HCT116 (cell line): ENCODE data around the gene ATP5F1D. TPM values are rescaled to one million over a fixed set of nuclear protein-coding genes. Genes with fewer than 3 reads are reported as not detected.

ENCODE experiments used
- ATAC-seq: fragments of 200-7000 bp; cut with Tn5 transposase; 2 replicates; pipeline ENCODE4 v1.9.1; 2020; ENCODE audit warnings: mild to moderate bottlenecking, moderate library complexity
- BruUV-seq: library from RNA; stranded (reverse); fragments of 400-500 nt; replicated peaks from 2 replicates; lab custom pipeline; 2021; lab: Mats Ljungman, UMichigan
- CTCF ChIA-PET: fragments of 300-600 bp; sonication (Branson Sonifier 250); formaldehyde crosslinking; loops from one replicate; lab custom pipeline; 2021; ENCODE audit warnings: antibody characterized with exemption; lab: Charles Lee
- POLR2A ChIA-PET: fragments of 300-600, 350-600 bp; sonication (Branson Sonifier 250); formaldehyde crosslinking; loops from one replicate; lab custom pipeline; 2021; ENCODE audit warnings: antibody characterized with exemption; lab: Charles Lee
- RAD21 ChIA-PET, 2 experiments: fragments of 300-600 bp; sonication (Branson Sonifier 250); formaldehyde crosslinking; loops; one replicate each; lab custom pipeline; 2023; ENCODE audit warnings: low total read pairs in 2 of 2; ENCODE audit not compliant: uncharacterized antibody in 2 of 2, unreplicated experiment in 2 of 2, low non-redundant PET in 1 of 2; lab: Charles Lee
- DNase-seq: peaks from one replicate; pipeline ENCODE4 v3.0.0-alpha.2; 2010; ENCODE audit warnings: low read depth, low spot score
- H2AFZ ChIP-seq: fragments of 200-600 bp; shearing (Covaris generic), sonication (generic); 2 replicates; pipeline ENCODE4 v1.6.1; 2017; ENCODE audit warnings: low read depth, mixed run types, mixed read lengths, antibody characterized with exemption, low read length; ENCODE audit not compliant: poor library complexity, severe bottlenecking
- H3K27ac ChIP-seq: 2 replicates; pipeline ENCODE4 v1.5.1; 2012; ENCODE audit warnings: low read depth, low read length
- H3K27me3 ChIP-seq: fragments of 200-600 bp; sonication (generic); 2 replicates; pipeline ENCODE4 v1.6.1; 2016; ENCODE audit warnings: mixed run types, low read length, mixed read lengths; ENCODE audit not compliant: insufficient read depth
- H3K36me3 ChIP-seq, 2 experiments: fragments of 200-500 bp in 1 of 2; fragments of 200-600 bp in 1 of 2; sonication (Bioruptor generic) in 1 of 2; sonication (generic) in 1 of 2; 2 replicates each; pipeline versions ENCODE4 v1.5.1 to v1.6.1; 2014 to 2016; ENCODE audit warnings: low read length in 2 of 2, inconsistent platforms in 1 of 2, mixed read lengths in 1 of 2, mixed run types in 1 of 2; ENCODE audit not compliant: insufficient read depth in 2 of 2, control insufficient read depth in 1 of 2
- H3K4me1 ChIP-seq, 2 experiments: fragments of 200-600 bp in 1 of 2; sonication (generic) in 1 of 2; 2 replicates each; pipeline versions ENCODE4 v1.5.1 to v1.6.1; 2012 to 2017; ENCODE audit warnings: low read length in 2 of 2, inconsistent platforms in 1 of 2, mild to moderate bottlenecking in 1 of 2, mixed read lengths in 1 of 2, mixed run types in 1 of 2, moderate library complexity in 1 of 2; ENCODE audit not compliant: insufficient read depth in 2 of 2, control insufficient read depth in 1 of 2
- H3K4me2 ChIP-seq: fragments of 200-600 bp; sonication (generic); 2 replicates; pipeline ENCODE4 v1.6.1; 2017; ENCODE audit warnings: mixed run types, low read length, mixed read lengths
- H3K4me3 ChIP-seq, 2 experiments: fragments of 200-600 bp in 1 of 2; sonication (generic) in 1 of 2; replicated peaks in 1 of 2; 2 replicates each; pipeline ENCODE4 v1.5.1; 2011 to 2016; ENCODE audit warnings: low read length in 2 of 2, control low read depth in 1 of 2, low read depth in 1 of 2, mild to moderate bottlenecking in 1 of 2, mixed read lengths in 1 of 2, mixed run types in 1 of 2
- H3K79me2 ChIP-seq: fragments of 200-600 bp; sonication (generic); 2 replicates; pipeline ENCODE4 v1.6.1; 2017; ENCODE audit warnings: mild to moderate bottlenecking, mixed run types, low read length, moderate library complexity, mixed read lengths; ENCODE audit not compliant: insufficient read depth
- H3K9ac ChIP-seq: fragments of 200-600 bp; sonication (generic); 2 replicates; pipeline ENCODE4 v1.6.1; 2016; ENCODE audit warnings: low read length, mixed read lengths
- H3K9me2 ChIP-seq: fragments of 200-600 bp; sonication (generic), shearing (Covaris generic); 2 replicates; pipeline ENCODE4 v1.6.1; 2017; ENCODE audit warnings: mixed run types, mild to moderate bottlenecking, moderate library complexity; ENCODE audit not compliant: insufficient read depth
- H3K9me3 ChIP-seq, 2 experiments: fragments of 200-500 bp in 1 of 2; fragments of 200-600 bp in 1 of 2; sonication (Bioruptor generic) in 1 of 2; sonication (generic) in 1 of 2; 2 replicates each; pipeline ENCODE4 v1.6.1; 2014 to 2017; ENCODE audit warnings: low read length in 2 of 2, mixed read lengths in 2 of 2, inconsistent platforms in 1 of 2, low read depth in 1 of 2, mild to moderate bottlenecking in 1 of 2, mixed run types in 1 of 2, moderate library complexity in 1 of 2; ENCODE audit not compliant: control insufficient read depth in 1 of 2, insufficient read depth in 1 of 2
- H4K20me1 ChIP-seq: fragments of 200-600 bp; sonication (generic), shearing (Covaris generic); 2 replicates; pipeline ENCODE4 v1.6.1; 2017; ENCODE audit warnings: mixed run types, mild to moderate bottlenecking, moderate library complexity; ENCODE audit not compliant: insufficient read depth
- CBX3 ChIP-seq: IDR thresholded peaks from 2 replicates; pipeline ENCODE4 v1.6.1; 2012; ENCODE audit warnings: low read depth
- CEBPB ChIP-seq: IDR thresholded peaks from 2 replicates; pipeline ENCODE4 v1.6.1; 2012; ENCODE audit warnings: low read depth
- ELF1 ChIP-seq: IDR thresholded peaks from 2 replicates; pipeline ENCODE4 v1.6.1; 2012; ENCODE audit warnings: low read depth, borderline replicate concordance
- EZH2 ChIP-seq: fragments of 200-600 bp; sonication (generic); IDR thresholded peaks from 2 replicates; pipeline ENCODE4 v1.6.1; 2017; ENCODE audit warnings: antibody characterized with exemption, mixed run types
- EZH2phosphoT487 ChIP-seq: fragments of 200-600 bp; IDR thresholded peaks from 2 replicates; pipeline ENCODE4 v1.6.1; 2018; ENCODE audit warnings: antibody characterized with exemption, borderline replicate concordance
- FOSL1 ChIP-seq: IDR thresholded peaks from 2 replicates; pipeline ENCODE4 v1.6.1; 2012; ENCODE audit warnings: low read depth
- JUND ChIP-seq: IDR thresholded peaks from 2 replicates; pipeline ENCODE4 v1.6.1; 2012
- POLR2A ChIP-seq: IDR thresholded peaks from 2 replicates; pipeline ENCODE4 v1.7.0; 2011; ENCODE audit warnings: borderline replicate concordance; ENCODE audit not compliant: insufficient read depth, insufficient read length; ENCODE audit errors: extremely low read depth
- POLR2AphosphoS5 ChIP-seq: IDR thresholded peaks from 2 replicates; pipeline ENCODE4 v1.6.1; 2011; ENCODE audit warnings: mild to moderate bottlenecking, low read depth, low read length, moderate library complexity
- SP1 ChIP-seq: IDR thresholded peaks from 2 replicates; pipeline ENCODE4 v1.6.1; 2012; ENCODE audit warnings: low read depth
- SRF ChIP-seq: IDR thresholded peaks from 2 replicates; pipeline ENCODE4 v1.6.1; 2012; ENCODE audit warnings: low read depth
- TCF7L2 ChIP-seq: IDR thresholded peaks from 2 replicates; pipeline ENCODE4 v1.7.0; 2011; ENCODE audit warnings: borderline replicate concordance, inconsistent platforms; ENCODE audit not compliant: insufficient read depth, insufficient read length; ENCODE audit errors: extremely low read depth
- YY1 ChIP-seq: IDR thresholded peaks from 2 replicates; pipeline ENCODE4 v1.6.1; 2011; ENCODE audit warnings: low read length, low read depth, moderate library complexity, mild to moderate bottlenecking; ENCODE audit not compliant: insufficient replicate concordance; ENCODE audit errors: extremely low read depth
- ZFX ChIP-seq: fragments of 450-650 bp; IDR thresholded peaks from 2 replicates; pipeline ENCODE4 v1.6.1; 2017
- intact Hi-C: fragments of 100-400 bp; cut with micrococcal nuclease; formaldehyde crosslinking; loops from 2 replicates; pipeline ENCODE4 v1.10.0; 2022
- total RNA-seq: library from RNA; stranded (reverse); gene quantifications from one replicate; pipeline ENCODE4 v1.2.1, GENCODE V29; 2021; ENCODE audit not compliant: unreplicated experiment
- TF ChIP-seq, protein P1 (sequence below), 3 experiments: fragments of 200-600 bp in 1 of 3; sonication (generic) in 1 of 3; IDR thresholded peaks in 2 of 3; conservative IDR thresholded peaks in 1 of 3; 2 replicates each; pipeline ENCODE4 v1.5.1; 2012 to 2017; ENCODE audit warnings: low read depth in 2 of 3, low read length in 2 of 3, antibody characterized with exemption in 1 of 3, borderline replicate concordance in 1 of 3, control low read depth in 1 of 3, mild to moderate bottlenecking in 1 of 3, mixed read lengths in 1 of 3, mixed run types in 1 of 3, moderate library complexity in 1 of 3; ENCODE audit not compliant: insufficient read depth in 1 of 3
- TF ChIP-seq, protein P2 (sequence below): IDR thresholded peaks from 2 replicates; pipeline ENCODE4 v1.6.1; 2012
- TF ChIP-seq, protein P3 (sequence below): IDR thresholded peaks from 2 replicates; pipeline ENCODE4 v1.6.1; 2012

ATP5F1D gene
- total RNA-seq, 1 experiment from 2014 or later, result 428 TPM

DNA sequence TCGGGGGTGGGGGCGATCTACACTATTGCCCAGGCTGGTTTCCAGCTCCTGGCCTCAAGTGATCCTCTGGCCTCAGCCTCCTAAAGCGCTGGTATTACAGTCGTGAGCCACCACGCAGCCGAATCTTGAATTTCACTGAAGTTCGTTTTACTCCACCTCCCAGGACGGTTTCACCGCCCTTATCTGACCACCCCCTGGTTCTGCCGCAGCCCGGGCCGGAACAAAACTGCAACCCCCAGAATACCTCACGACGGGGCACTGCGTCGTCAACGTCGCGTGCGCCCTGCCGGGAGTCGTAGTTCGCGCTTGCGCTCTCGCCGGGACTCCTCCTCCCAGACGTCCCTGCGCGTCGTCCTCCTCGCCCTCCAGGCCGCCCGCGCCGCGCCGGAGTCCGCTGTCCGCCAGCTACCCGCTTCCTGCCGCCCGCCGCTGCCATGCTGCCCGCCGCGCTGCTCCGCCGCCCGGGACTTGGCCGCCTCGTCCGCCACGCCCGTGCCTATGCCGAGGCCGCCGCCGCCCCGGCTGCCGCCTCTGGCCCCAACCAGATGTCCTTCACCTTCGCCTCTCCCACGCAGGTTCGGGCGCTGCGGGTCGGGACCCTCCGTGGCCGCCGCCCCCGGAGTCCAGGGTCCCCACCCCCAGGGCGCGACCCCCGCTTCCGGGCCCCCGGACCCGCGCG, at the start of gene ATP5F1D (continued):
- TF ChIP-seq, protein P1, sequence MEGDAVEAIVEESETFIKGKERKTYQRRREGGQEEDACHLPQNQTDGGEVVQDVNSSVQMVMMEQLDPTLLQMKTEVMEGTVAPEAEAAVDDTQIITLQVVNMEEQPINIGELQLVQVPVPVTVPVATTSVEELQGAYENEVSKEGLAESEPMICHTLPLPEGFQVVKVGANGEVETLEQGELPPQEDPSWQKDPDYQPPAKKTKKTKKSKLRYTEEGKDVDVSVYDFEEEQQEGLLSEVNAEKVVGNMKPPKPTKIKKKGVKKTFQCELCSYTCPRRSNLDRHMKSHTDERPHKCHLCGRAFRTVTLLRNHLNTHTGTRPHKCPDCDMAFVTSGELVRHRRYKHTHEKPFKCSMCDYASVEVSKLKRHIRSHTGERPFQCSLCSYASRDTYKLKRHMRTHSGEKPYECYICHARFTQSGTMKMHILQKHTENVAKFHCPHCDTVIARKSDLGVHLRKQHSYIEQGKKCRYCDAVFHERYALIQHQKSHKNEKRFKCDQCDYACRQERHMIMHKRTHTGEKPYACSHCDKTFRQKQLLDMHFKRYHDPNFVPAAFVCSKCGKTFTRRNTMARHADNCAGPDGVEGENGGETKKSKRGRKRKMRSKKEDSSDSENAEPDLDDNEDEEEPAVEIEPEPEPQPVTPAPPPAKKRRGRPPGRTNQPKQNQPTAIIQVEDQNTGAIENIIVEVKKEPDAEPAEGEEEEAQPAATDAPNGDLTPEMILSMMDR (IDR thresholded peaks at IDR 0.05 in 2 of 3, conservative IDR thresholded peaks at IDR 0.05 in 1 of 3; ENCODE audit: borderline replicate concordance in 1 of 3, insufficient read depth in 1 of 3, low read depth in 2 of 3, low read length in 2 of 3), result no peak
- TF ChIP-seq CBX3, result no peak
- TF ChIP-seq, protein P2, sequence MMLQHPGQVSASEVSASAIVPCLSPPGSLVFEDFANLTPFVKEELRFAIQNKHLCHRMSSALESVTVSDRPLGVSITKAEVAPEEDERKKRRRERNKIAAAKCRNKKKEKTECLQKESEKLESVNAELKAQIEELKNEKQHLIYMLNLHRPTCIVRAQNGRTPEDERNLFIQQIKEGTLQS, result no peak
- no peak for TF ChIP-seq EZH2
- TF ChIP-seq POLR2AphosphoS5, result peak; percentile 80
- no peak for TF ChIP-seq CEBPB
- no peak for TF ChIP-seq JUND

DNA sequence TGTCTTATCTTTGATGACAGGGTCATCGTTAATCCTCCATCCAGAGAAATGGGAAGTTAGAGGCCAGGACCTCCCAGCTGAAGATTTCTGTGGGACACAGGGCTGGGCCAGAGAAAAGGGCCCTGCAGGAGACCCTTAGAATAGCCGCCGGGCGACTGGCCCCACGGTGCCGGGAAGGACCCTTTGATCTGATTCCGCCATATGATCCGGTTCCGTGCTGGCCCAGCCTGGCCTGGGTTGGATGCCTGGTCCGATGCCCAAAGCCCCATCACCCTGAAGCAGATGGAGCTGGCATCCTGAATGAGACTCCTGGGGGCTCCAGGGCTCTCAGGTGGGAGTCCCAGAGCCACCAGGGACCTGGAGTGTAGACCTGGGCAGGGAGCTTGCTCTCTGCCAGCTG, 42.0 kb upstream of the ATP5F1D start:
- Histone ChIP-seq H4K20me1 (no peaks in the 10 kb centered on the region), H3K79me2 (no peaks in the 10 kb centered on the region), H3K27ac (no peak overlapping the region), H3K9ac (no peak overlapping the region), H3K4me1 (peaks cover 7 to 11% of the 10 kb centered on the region in 2 experiments; a peak in 3 of 4 replicates), H3K4me3 (no peak overlapping the region), H3K9me2 (no peaks in the 10 kb centered on the region), H3K4me2 (no peak overlapping the region), H3K36me3 (no peaks in the 10 kb centered on the region), H3K27me3 (no peaks in the 10 kb centered on the region), H2AFZ (no peak overlapping the region), H3K9me3 (no peaks in the 10 kb centered on the region)
- intact Hi-C loops, result no loop called here
- DNase-seq (no peak), ATAC-seq (no peak)
- BruUV-seq, result no TSS peak
- TF ChIP-seq YY1 (no peak), POLR2AphosphoS5 (no peak), CEBPB (no peak), EZH2phosphoT487 (no peak), POLR2A (no peak), TCF7L2 (no peak), ELF1 (no peak), SP1 (no peak), FOSL1 (no peak), JUND (no peak), SRF (no peak), ZFX (no peak)
- TF ChIP-seq, protein P3, sequence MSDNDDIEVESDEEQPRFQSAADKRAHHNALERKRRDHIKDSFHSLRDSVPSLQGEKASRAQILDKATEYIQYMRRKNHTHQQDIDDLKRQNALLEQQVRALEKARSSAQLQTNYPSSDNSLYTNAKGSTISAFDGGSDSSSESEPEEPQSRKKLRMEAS, result no peak
- TF ChIP-seq, protein P2, result no peak
- TF ChIP-seq, protein P1 (IDR thresholded peaks at IDR 0.05 in 2 of 3, conservative IDR thresholded peaks at IDR 0.05 in 1 of 3; ENCODE audit: borderline replicate concordance in 1 of 3, insufficient read depth in 1 of 3, low read depth in 2 of 3, low read length in 2 of 3), result no peak
- ChIA-PET POLR2A (no interaction called here), RAD21 (no interaction called here), CTCF (no interaction called here)
